ENCODE data around the gene CDK5RAP1.
"Not testable (repeated sequence)": the region's sequence is repeated elsewhere in the genome, so short reads cannot be mapped to it uniquely, and the experiment has no call there.

Gene CDK5RAP1

GRCh38 chr20:33419140-33419974, 18.0 kb upstream of the CDK5RAP1 start:
- DNase-seq, result no peak

GRCh38 chr20:33418033-33418432, 16.7 kb upstream of the CDK5RAP1 start:
- no peak for DNase-seq

GRCh38 chr20:33415948-33416347, 14.6 kb upstream of the CDK5RAP1 start:
- DNase-seq, result peak; percentile 6 to 32

GRCh38 chr20:33412484-33412838, 11.1 kb upstream of the CDK5RAP1 start:
- peak in 1 of 2 experiments; percentile 22 for DNase-seq

GRCh38 chr20:33411711-33412483, 10.6 kb upstream of the CDK5RAP1 start:
- no peak for DNase-seq

GRCh38 chr20:33411242-33411641, 9.9 kb upstream of the CDK5RAP1 start:
- peak in 1 of 2 experiments; percentile 47 for DNase-seq

GRCh38 chr20:33410081-33410742, 8.9 kb upstream of the CDK5RAP1 start:
- no peak for DNase-seq

GRCh38 chr20:33408716-33409654, 7.7 kb upstream of the CDK5RAP1 start:
- no peak for DNase-seq

GRCh38 chr20:33408313-33408712, 7.0 kb upstream of the CDK5RAP1 start:
- DNase-seq, result no peak

GRCh38 chr20:33407796-33408195, 6.5 kb upstream of the CDK5RAP1 start:
- DNase-seq, result no peak

- no peak for DNase-seq
Measured at GRCh38 chr20:33407251-33407650, 5.9 kb upstream of the CDK5RAP1 start.

- DNase-seq, result no peak
Measured at GRCh38 chr20:33404281-33404680, 3.0 kb upstream of the CDK5RAP1 start.

GRCh38 chr20:33401921-33402369, 626 bp upstream of the CDK5RAP1 start:
- no peak for DNase-seq

GRCh38 chr20:33400812-33401183, 521 bp downstream of the CDK5RAP1 start:
- DNase-seq, result no peak

- DNase-seq, result no peak
Measured at GRCh38 chr20:33399924-33400323, 1.4 kb downstream of the CDK5RAP1 start.

GRCh38 chr20:33394718-33395117, 6.6 kb downstream of the CDK5RAP1 start:
- no peak for DNase-seq

GRCh38 chr20:33393609-33394008, 7.7 kb downstream of the CDK5RAP1 start:
- DNase-seq, result no peak

- peak in 1 of 2 experiments; percentile 28 for DNase-seq
Measured at GRCh38 chr20:33391722-33392415, 9.4 kb downstream of the CDK5RAP1 start.

- DNase-seq, result not testable (repeated sequence)
Measured at GRCh38 chr20:33389326-33389725, 12.0 kb downstream of the CDK5RAP1 start.

GRCh38 chr20:33388268-33388667, 13.1 kb downstream of the CDK5RAP1 start:
- DNase-seq, result no peak

- no peak for DNase-seq
Measured at GRCh38 chr20:33387177-33387576, 14.1 kb downstream of the CDK5RAP1 start.

- no peak for DNase-seq
Measured at GRCh38 chr20:33386673-33387072, 14.6 kb downstream of the CDK5RAP1 start.

All from NCI-H446 (cell line).